Measurements from ENCODE around the gene NOS3. TPM values are rescaled to one million over a fixed set of nuclear protein-coding genes. Genes with fewer than 3 reads are reported as not detected.

NOS3 gene
- total RNA-seq, 4 donors from 2014 or later = 1.4 to 3.2 (median 2.2) TPM

GRCh38 chr7:150967349-150967748 is 23.5 kb upstream of the NOS3 start:
- peaks cover 0 to 81% (median 0%) of the 10 kb centered on the region in 4 donors for H3K27me3 ChIP-seq
- no peaks in the 10 kb centered on the region for H3K36me3 ChIP-seq
- 64% methylated on average over 6 of the region's 6 CpGs for WGBS, 2 donors
- H3K4me1 ChIP-seq = peaks cover 0 to 46% (median 0%) of the 10 kb centered on the region in 3 donors
- no peak overlapping the region for H3K27ac ChIP-seq
- H3K9me3 ChIP-seq = no peaks in the 10 kb centered on the region
- no peak overlapping the region for H3K4me3 ChIP-seq
- intact Hi-C loops (cut with DNase I) = no loop called here
- TF ChIP-seq POLR2A (IDR thresholded peaks at IDR 0.05) (no peak), CTCF (IDR thresholded peaks at IDR 0.05) (no peak)
- no peak for DNase-seq

- no peaks in the 10 kb centered on the region for H3K36me3 ChIP-seq
- H3K4me1 ChIP-seq = peaks cover 0 to 46% (median 0%) of the 10 kb centered on the region in 3 donors
- intact Hi-C loops (cut with DNase I) = no loop called here
- H3K9me3 ChIP-seq = no peaks in the 10 kb centered on the region
- no peak for DNase-seq
- 85 to 88% methylated on average over 15 of the region's 15 CpGs for WGBS, 2 donors
- TF ChIP-seq POLR2A (IDR thresholded peaks at IDR 0.05) (no peak), CTCF (IDR thresholded peaks at IDR 0.05) (no peak)
- H3K27ac ChIP-seq = no peak overlapping the region
- no peak overlapping the region for H3K4me3 ChIP-seq
- H3K27me3 ChIP-seq = peaks cover 0 to 79% (median 0%) of the 10 kb centered on the region in 4 donors
Observed at GRCh38 chr7:150968056-150968733, 22.6 kb upstream of the NOS3 start.

- Histone ChIP-seq H3K27ac (no peak overlapping the region), H3K36me3 (no peaks in the 10 kb centered on the region), H3K4me3 (no peak overlapping the region), H3K4me1 (peaks cover 0 to 48% (median 1%) of the 10 kb centered on the region in 3 donors), H3K27me3 (peaks cover 0 to 79% (median 0%) of the 10 kb centered on the region in 4 donors), H3K9me3 (no peaks in the 10 kb centered on the region)
- DNase-seq = no peak
- no peak for TF ChIP-seq CTCF (IDR thresholded peaks at IDR 0.05)
- no peak for TF ChIP-seq POLR2A (IDR thresholded peaks at IDR 0.05)
- intact Hi-C loops (cut with DNase I) = no loop called here
- 43 to 48% methylated on average over 9 to 15 of the region's 16 CpGs for WGBS, 2 donors
Observed at GRCh38 chr7:150968734-150969372, 22.0 kb upstream of the NOS3 start.

- DNase-seq = no peak
- intact Hi-C loops (cut with DNase I) = no loop called here
- no peak overlapping the region for H3K27ac ChIP-seq
- H3K9me3 ChIP-seq = no peaks in the 10 kb centered on the region
- no peaks in the 10 kb centered on the region for H3K36me3 ChIP-seq
- 17 to 70% methylated on average over 1 to 4 of the region's 7 CpGs for whole genome bisulfite sequencing, 2 donors
- H3K4me3 ChIP-seq = no peak overlapping the region
- TF ChIP-seq POLR2A (IDR thresholded peaks at IDR 0.05) (no peak), CTCF (IDR thresholded peaks at IDR 0.05) (no peak)
- peaks cover 5 to 51% (median 6%) of the 10 kb centered on the region in 3 donors for H3K4me1 ChIP-seq
- H3K27me3 ChIP-seq = peaks cover 0 to 79% (median 0%) of the 10 kb centered on the region in 4 donors
Observed at GRCh38 chr7:150969475-150969874, 21.3 kb upstream of the NOS3 start.

- no peak for DNase-seq
- no peaks in the 10 kb centered on the region for H3K9me3 ChIP-seq
- no peaks in the 10 kb centered on the region for H3K36me3 ChIP-seq
- H3K27me3 ChIP-seq = peaks cover 0 to 79% (median 0%) of the 10 kb centered on the region in 4 donors
- 65 to 67% methylated on average over 1 to 5 of the region's 11 CpGs for WGBS, 2 donors
- intact Hi-C loops (cut with DNase I) = no loop called here
- H3K27ac ChIP-seq = no peak overlapping the region
- TF ChIP-seq POLR2A (IDR thresholded peaks at IDR 0.05) (no peak), CTCF (IDR thresholded peaks at IDR 0.05) (no peak)
- H3K4me3 ChIP-seq = no peak overlapping the region
- H3K4me1 ChIP-seq = peaks cover 9 to 51% (median 16%) of the 10 kb centered on the region in 3 donors
Observed at GRCh38 chr7:150970424-150970823, 20.4 kb upstream of the NOS3 start.

Measured in esophagus squamous epithelium (tissue), 5 donors.